ENCODE measurements around the gene DNAH7. TPM values are rescaled to one million over a fixed set of nuclear protein-coding genes. Genes with fewer than 3 reads are reported as not detected.

DNAH7 gene
- total and polyA plus RNA-seq, 9 of the 15 experiments (the other 6 are each of a cell fraction or from before 2014, with no cell fraction given) = 0.03 to 0.42 (median 0.18) TPM

- TF ChIP-seq ATF6 (CRISPR knock-in tag; IDR thresholded peaks at IDR 0.05) (no peak), SPI1 (IDR thresholded peaks at IDR 0.05; ENCODE audit: borderline replicate concordance, low read depth, low read length) (peak; percentile 58; the same call in 1 of the 2 replicates), MAFG (tag; conservative IDR thresholded peaks at IDR 0.05) (peak; percentile 62), TFE3 (CRISPR knock-in tag; IDR thresholded peaks at IDR 0.05) (0 out of 2 replicates have a peak, but pooled peaks have one; percentile 8), NUFIP1 (IDR thresholded peaks at IDR 0.05; ENCODE audit: partially characterized antibody) (no peak), NR2C1 (IDR thresholded peaks at IDR 0.05) (no peak), NR2C1 (tag; IDR thresholded peaks at IDR 0.05) (no peak), MAFF (IDR thresholded peaks at IDR 0.05; ENCODE audit: low read length) (peak; percentile 70), BCOR (IDR thresholded peaks at IDR 0.05) (no peak), LARP7 (IDR thresholded peaks at IDR 0.05) (no peak), ZNF316 (IDR thresholded peaks at IDR 0.05) (peak; percentile 92), MXI1 (IDR thresholded peaks at IDR 0.05; ENCODE audit: low read depth, low read length) (no peak), C11orf30 (IDR thresholded peaks at IDR 0.05; ENCODE audit: low read depth) (peak; percentile 81), ATF7 (IDR thresholded peaks at IDR 0.05) (no peak), ZNF347 (CRISPR knock-in tag; IDR thresholded peaks at IDR 0.05; ENCODE audit: low read depth) (no peak), MAFK (IDR thresholded peaks at IDR 0.05; ENCODE audit: low read length) (peak; percentile 48; the same call in 1 of the 2 replicates), ZBTB49 (CRISPR knock-in tag; IDR thresholded peaks at IDR 0.05; ENCODE audit: borderline replicate concordance) (no peak), ZNF76 (CRISPR knock-in tag; IDR thresholded peaks at IDR 0.05; ENCODE audit: borderline replicate concordance) (no peak)
Measured at GRCh38 chr2:196097864-196098660, 29.4 kb upstream of the DNAH7 start (continued).

Measured in K562 (cell line).